GM12892 (cell line): ENCODE measurements around the gene KRTAP10-9.

Experiments
- DNase-seq: peaks from one replicate; pipeline ENCODE4 v3.0.0; 2011; ENCODE audit not compliant: insufficient read length
- FAIRE-seq: peaks from 2 replicates; lab custom pipeline; 2011; peaks lifted over from hg19 to GRCh38; lab: Jason Lieb, UNC
- POLR2A ChIP-seq: IDR thresholded peaks from 2 replicates; pipeline ENCODE4 v1.6.1; 2011; ENCODE audit warnings: low read depth, low read length, control low read depth
- POLR2AphosphoS5 ChIP-seq: IDR thresholded peaks from 2 replicates; pipeline ENCODE4 v1.6.1; 2011; ENCODE audit warnings: low read depth, low read length, control low read depth
- TAF1 ChIP-seq: IDR thresholded peaks from 2 replicates; pipeline ENCODE4 v1.6.1; 2011; ENCODE audit warnings: low read depth, mild to moderate bottlenecking, control low read depth, low read length, borderline replicate concordance

KRTAP10-9 gene

DNA sequence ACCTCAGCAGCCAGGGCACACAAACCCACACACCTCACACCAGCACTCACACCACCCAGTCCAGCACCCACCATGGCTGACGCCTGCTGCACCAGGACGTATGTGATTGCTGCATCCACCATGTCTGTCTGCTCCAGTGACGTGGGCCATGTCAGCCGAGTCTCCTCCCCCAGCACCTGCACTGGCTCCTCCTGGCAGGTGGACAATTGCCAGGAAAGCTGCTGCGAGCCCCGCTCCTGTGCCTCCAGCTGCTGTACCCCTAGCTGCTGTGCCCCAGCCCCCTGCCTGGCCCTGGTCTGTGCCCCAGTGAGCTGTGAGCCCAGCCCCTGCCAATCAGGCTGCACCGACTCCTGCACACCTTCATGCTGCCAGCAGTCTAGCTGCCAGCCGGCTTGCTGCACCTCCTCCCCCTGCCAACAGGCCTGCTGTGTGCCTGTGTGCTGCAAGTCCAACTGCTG, 14.8 kb upstream of the KRTAP10-9 start, which contains the start of gene KRTAP10-8:
KRTAP10-8 (plus strand) TSS at position 51 of the 458 bp plus-strand sequence; CDS start at position 73, 22 bp downstream.
- no peak for FAIRE-seq
- DNase-seq, result no peak
- TF ChIP-seq POLR2A (no peak), TAF1 (no peak), POLR2AphosphoS5 (no peak)

DNA sequence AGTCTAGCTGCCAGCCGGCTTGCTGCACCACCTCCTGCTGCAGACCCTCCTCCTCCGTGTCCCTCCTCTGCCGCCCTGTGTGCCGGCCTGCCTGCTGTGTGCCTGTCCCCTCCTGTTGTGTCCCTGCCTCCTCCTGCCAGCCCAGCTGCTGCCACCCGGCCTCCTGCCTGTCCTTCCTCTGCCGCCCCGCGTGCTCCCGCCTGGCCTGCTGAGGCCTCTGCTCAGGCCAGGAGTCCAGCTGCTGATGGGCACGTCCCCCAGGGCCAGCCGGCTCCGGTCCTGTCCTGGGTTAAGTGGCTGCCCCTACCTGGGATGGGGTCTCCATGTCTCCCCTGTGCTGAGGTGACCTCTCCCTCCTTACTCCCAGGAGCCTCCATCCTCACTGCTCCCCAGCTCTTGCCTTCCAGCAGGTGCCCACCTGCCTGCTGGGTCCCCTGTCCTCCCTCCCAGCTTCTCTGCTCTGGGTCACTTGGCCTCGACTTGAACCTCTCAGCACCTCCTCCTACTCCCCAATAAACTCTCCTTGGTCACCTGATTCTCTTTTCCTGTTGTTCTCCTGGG, 14.1 kb upstream of the KRTAP10-9 start:
- TF ChIP-seq POLR2AphosphoS5, result no peak
- no peak for TF ChIP-seq POLR2A
- TF ChIP-seq TAF1, result no peak
- no peak for FAIRE-seq

DNA sequence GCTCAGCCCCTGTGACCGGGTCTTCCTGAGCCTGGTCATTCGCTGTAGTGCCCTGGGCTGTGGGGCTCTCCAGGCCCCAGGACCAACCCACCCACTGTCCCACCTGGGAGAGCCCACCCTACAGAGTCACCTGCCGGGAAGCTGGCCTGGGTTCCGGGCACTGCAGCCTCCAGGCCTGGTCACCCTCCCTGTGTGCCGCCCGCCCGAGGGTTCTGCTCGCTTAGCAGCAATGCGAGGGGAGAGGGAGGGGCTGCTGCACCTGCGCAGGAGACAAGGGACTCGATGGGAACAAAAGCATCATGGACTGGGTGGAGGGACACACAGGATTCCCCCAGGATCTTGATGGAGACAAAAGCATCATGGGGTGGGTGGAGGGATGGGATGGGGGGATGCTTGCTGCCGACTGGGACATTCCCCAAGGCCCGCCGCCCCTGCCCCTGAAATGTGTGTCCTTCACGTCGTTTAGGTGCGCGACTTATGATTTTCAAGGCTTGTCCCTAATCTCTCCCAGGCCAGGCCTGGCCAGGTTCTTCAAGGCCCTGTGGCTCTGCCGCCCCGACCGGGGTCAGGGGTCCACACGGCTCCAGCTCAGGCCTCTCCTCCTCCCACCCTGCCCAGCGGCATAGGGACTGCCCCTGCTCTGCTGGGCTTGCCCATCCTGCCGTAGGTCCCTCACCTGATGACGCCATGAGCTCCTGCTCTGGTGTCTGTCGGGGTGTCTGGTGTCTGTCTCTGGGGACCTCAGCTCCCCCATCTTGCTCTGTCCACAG, 13.3 kb upstream of the KRTAP10-9 start:
- DNase-seq, result no peak
- TF ChIP-seq POLR2AphosphoS5, result no peak
- no peak for TF ChIP-seq POLR2A
- TF ChIP-seq TAF1, result no peak
- FAIRE-seq, result no peak

More for the DNA sequence above, 14.1 kb upstream of the KRTAP10-9 start:
- no peak for DNase-seq

DNA sequence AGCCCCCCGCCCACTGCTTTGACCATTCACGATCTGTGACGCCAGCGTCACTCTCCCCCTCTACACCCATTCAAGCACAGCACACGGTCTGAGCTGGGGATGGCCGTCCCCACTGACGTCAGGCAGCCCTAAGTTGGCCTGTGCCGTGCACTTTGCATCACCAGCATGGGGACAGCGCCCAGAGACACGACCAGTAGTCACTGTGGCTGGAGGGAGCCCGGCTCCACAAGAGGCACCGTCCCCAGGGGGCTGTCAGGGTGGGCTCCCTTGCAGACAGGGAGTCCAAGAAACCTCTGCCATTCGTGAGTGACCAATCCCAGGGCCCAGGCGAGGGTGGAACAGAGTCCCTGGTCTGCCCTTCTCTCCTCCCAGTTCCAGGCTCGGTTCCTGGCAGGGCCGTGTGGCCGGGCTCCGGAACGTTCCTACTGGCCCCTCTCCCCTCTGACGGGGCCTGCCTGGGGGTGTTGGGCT, 12.7 kb upstream of the KRTAP10-9 start:
- FAIRE-seq (no peak), DNase-seq (no peak)
- TF ChIP-seq POLR2AphosphoS5 (no peak), POLR2A (no peak), TAF1 (no peak)

- no peak for FAIRE-seq
- no peak for DNase-seq
- TF ChIP-seq TAF1, result no peak
- no peak for TF ChIP-seq POLR2AphosphoS5
- no peak for TF ChIP-seq POLR2A
Observed at GRCh38 chr21:44614961-44615391, 11.9 kb upstream of the KRTAP10-9 start.

DNA sequence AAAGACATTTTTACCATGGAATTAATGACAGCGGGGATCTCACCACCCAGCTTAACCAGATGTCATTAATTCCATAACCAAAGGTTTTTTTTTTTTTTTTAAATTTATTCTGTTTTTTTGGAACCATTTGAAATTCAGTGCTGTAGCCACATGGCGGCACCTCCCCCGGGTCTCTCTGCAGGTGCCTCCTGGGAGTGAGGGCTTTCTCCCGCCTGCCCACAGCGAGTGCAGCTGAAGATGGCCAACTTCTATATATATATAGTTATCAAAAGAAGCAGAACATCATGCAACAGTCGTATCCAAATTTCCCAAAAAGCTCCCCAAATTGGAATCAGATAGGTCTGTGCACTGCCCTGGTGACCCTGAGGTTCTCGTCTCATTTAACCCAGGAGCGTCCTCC, 11.4 kb upstream of the KRTAP10-9 start:
- DNase-seq, result no peak
- no peak for FAIRE-seq
- TF ChIP-seq POLR2A (no peak), TAF1 (no peak), POLR2AphosphoS5 (no peak)

GRCh38 chr21:44615911-44616590, 10.8 kb upstream of the KRTAP10-9 start:
- TF ChIP-seq TAF1 (no peak), POLR2A (no peak), POLR2AphosphoS5 (no peak)
- no peak for FAIRE-seq
- no peak for DNase-seq

DNA sequence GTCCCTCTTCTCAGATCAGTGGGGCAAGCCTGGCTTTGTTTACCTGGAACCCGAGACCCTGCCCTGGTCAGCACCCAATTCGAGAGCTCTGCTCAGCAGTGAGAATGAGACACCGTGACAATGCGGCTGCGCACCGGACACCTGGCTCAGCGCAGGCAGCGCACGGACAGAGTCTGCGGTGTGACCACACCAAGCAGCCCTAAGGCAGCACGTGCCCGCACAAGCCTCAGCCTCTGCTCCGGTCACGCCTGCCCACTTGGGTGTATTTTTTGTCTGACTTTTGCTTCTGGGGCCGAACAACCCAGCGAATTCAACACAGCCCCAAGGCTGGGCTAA, 10.3 kb upstream of the KRTAP10-9 start:
- no peak for FAIRE-seq
- no peak for TF ChIP-seq POLR2A
- no peak for TF ChIP-seq TAF1
- TF ChIP-seq POLR2AphosphoS5, result no peak
- no peak for DNase-seq

- TF ChIP-seq POLR2A (no peak), POLR2AphosphoS5 (no peak), TAF1 (no peak)
- FAIRE-seq (no peak), DNase-seq (no peak)
Observed at GRCh38 chr21:44617071-44617501, 9.8 kb upstream of the KRTAP10-9 start.

DNA sequence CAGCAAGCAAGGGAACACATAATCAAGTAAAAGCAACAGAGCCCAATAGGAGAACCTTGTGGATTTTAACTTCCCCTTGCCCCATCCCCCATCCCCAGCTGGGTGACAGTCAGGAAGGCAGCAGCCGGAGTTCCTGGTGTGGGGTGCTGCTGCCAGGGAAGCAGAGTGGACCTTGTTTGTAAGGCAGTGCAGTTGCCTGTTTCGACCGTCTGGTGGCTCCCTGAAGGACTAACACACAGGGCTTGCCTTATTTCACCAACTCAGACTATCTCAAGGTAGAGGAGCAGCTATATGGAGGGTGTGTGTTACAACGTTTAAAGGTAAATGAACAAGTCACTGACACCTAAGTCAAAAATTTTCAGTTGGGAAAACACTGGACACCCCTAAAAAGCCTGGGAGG, 8.4 kb upstream of the KRTAP10-9 start:
- FAIRE-seq, result no peak
- DNase-seq, result no peak
- TF ChIP-seq POLR2A (no peak), TAF1 (no peak), POLR2AphosphoS5 (no peak)

GRCh38 chr21:44618909-44619308, 8.0 kb upstream of the KRTAP10-9 start:
- DNase-seq (no peak), FAIRE-seq (no peak)
- TF ChIP-seq POLR2AphosphoS5 (no peak), POLR2A (no peak), TAF1 (no peak)

- DNase-seq, result no peak
- TF ChIP-seq POLR2A (no peak), TAF1 (no peak), POLR2AphosphoS5 (no peak)
- FAIRE-seq, result no peak
Observed at GRCh38 chr21:44619886-44620285, 7.0 kb upstream of the KRTAP10-9 start.
